HG03378 (cell line): Measurements from ENCODE around the gene NMRK1.

Experiments
- ATAC-seq: cut with Tn5 transposase; IDR thresholded peaks from one replicate; pipeline ENCODE4 v1.9.1; 2021; ENCODE audit warnings: mild to moderate bottlenecking, moderate library complexity; ENCODE audit not compliant: unreplicated experiment

NMRK1 gene

GRCh38 chr9:75063556-75064305 is 24.2 kb downstream of the NMRK1 start:
- ATAC-seq, result no peak

GRCh38 chr9:75061169-75061568 is 26.8 kb downstream of the NMRK1 start:
- no peak for ATAC-seq

GRCh38 chr9:75054368-75055001 is 33.5 kb downstream of the NMRK1 start:
- no peak for ATAC-seq

- peak; percentile 96 for ATAC-seq
These were observed 34.1 kb downstream of the NMRK1 start for GRCh38 chr9:75053869-75054268.

- no peak for ATAC-seq
These were observed 36.7 kb downstream of the NMRK1 start for GRCh38 chr9:75051285-75051684.

GRCh38 chr9:75047506-75047905 is 40.4 kb downstream of the NMRK1 start:
- no peak for ATAC-seq

GRCh38 chr9:75046725-75047345 is 41.1 kb downstream of the NMRK1 start:
- ATAC-seq, result no peak

- no peak for ATAC-seq
These were observed 46.9 kb downstream of the NMRK1 start for GRCh38 chr9:75041041-75041440.

GRCh38 chr9:75039801-75040200 is 48.2 kb downstream of the NMRK1 start:
- peak; percentile 85 for ATAC-seq

- ATAC-seq, result no peak
These were observed 48.9 kb downstream of the NMRK1 start for GRCh38 chr9:75039009-75039408.

- no peak for ATAC-seq
These were observed 51.2 kb downstream of the NMRK1 start for GRCh38 chr9:75036793-75037192.

GRCh38 chr9:75033791-75034473 is 54.0 kb downstream of the NMRK1 start:
- peak; percentile 92 for ATAC-seq

GRCh38 chr9:75027187-75028107 is 60.5 kb downstream of the NMRK1 start:
- ATAC-seq, result peak; percentile 22

- ATAC-seq, result no peak
These were observed 64.1 kb downstream of the NMRK1 start for GRCh38 chr9:75023846-75024245.

GRCh38 chr9:75019654-75020053 is 68.3 kb downstream of the NMRK1 start:
- ATAC-seq, result no peak

GRCh38 chr9:75019022-75019421 is 68.9 kb downstream of the NMRK1 start:
- no peak for ATAC-seq

- ATAC-seq, result no peak
These were observed 70.6 kb downstream of the NMRK1 start for GRCh38 chr9:75017378-75017777.

- ATAC-seq, result no peak
These were observed 74.2 kb downstream of the NMRK1 start for GRCh38 chr9:75013735-75014134.
